GM19351 (cell line): ENCODE measurements around the gene REELD1.
A peak's percentile ranks its signal among the peaks of the same experiment; 100 is the strongest.

Experiments
- ATAC-seq: cut with Tn5 transposase; IDR thresholded peaks from one replicate; pipeline ENCODE4 v1.9.1; 2021; ENCODE audit warnings: mild to moderate bottlenecking, moderate library complexity; ENCODE audit not compliant: unreplicated experiment

The REELD1 gene

DNA sequence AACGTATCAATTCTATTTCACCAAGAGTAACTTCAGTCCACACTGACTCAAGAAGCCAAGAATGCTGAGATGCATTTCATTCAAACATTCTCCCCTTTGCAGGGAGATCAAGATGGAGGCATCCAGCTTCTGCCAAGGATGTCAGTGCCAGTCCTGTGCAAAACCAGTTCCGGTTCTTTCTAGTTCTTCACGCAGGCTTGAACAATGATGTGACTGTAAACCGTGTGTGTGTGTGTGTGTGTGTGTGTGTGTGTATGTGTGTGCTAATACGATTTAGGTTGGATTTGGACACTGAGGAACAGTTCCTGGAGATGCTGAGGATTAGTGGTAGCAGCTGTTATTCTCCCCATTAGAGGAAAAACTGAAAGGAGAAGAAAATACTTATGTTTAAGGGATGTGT, at the start of gene REELD1:
Gene REELD1, plus strand, starts transcription at position 301 of the 400 bp plus-strand sequence. CDS start 2,415 bp downstream, outside the sequence.
- ATAC-seq = no peak

- ATAC-seq = no peak
Observed at GRCh38 chr4:146165221-146165620, 49.1 kb upstream of the REELD1 start.

DNA sequence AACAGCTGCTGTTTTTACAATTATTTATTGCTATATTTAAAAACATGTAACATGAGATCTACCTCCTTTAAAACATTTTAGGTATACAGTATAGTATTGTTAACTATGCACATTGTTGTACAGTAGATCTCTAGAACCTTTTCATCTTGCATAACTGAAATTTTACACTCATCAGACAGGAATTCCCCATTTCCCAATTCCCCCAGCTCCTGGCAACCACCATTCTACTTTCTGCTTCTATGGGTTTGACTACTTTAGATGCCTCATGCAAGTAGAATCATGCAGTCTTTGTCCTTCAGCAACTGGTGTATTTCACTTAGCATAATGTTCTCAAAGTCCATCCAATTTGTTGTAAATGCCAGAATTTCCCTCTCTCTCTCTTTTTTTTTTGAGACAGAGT, 48.5 kb upstream of the REELD1 start:
- no peak for ATAC-seq

DNA sequence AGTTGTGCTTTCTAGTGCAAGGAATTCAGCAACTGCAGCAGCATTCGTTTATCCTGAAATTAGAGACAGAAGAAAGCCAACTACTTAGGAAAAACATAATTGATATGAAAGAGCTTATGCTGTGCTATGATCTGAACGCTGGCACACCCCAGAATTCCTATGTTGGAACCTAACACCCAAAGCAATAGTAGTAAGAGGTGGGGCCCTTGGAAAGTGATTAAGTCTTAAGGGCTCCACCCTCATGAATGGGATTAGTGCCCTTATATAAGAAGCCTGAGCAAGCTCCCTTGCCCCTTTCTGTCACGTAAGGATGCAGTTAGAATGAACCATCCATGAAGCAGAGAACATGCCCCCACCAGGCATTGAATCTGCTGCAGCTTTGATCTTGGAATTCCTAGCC, 44.2 kb upstream of the REELD1 start:
- ATAC-seq = no peak

GRCh38 chr4:146175541-146176453, 38.5 kb upstream of the REELD1 start, which contains the start of gene LSM6:
Gene LSM6, plus strand, starts transcription at chr4:146175718. Its CDS starts 7,204 bp downstream, at chr4:146182922.
- peak; percentile 89 for ATAC-seq

GRCh38 chr4:146176891-146177290, 37.4 kb upstream of the REELD1 start:
- ATAC-seq = no peak

DNA sequence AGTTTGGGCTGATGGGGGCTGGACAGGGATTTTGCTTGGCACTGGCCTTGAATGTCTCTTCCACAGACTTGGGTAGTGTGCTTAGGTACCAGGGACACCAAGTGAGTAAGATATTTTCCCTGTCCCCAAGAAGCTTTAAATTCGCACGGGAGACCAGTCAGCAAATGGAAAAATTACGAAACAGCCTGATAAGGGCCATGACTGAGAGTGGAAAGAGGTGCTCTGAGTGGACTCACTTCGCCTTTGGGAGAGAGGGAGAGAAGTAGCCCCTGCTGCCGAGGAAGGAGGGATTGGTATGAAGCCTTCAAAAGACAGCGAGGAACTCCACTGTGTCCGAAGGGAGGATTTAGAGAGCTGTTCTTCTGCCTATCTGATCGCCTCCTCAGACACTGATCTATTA, 36.2 kb upstream of the REELD1 start:
- no peak for ATAC-seq

DNA sequence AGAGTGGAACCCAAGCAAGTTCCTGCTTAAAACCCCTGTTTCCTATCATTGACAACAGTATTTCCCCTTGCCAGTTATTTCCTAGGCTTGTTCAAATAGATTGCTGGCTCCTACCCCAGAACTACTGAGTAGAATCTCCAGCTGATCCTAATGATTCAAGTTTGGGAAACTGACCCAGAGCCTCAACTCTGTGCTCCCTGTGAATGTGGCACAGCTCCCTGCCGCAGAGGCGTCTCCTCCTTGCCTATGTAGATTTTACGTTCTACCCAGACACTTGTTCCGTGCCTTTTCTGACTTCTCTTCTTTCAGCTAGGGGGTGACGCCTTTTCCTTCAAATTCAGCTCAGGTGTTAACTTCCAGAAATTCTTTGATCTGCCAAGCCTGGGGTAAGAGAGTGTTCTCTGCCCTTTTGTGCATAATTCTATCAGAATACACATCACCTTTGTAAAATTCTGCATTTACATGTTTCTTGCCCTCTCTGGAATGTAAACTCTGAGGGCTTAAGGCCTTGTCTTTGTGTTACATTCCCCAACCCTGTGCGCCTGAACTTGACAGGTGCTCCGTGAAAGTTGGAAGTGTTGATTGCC, 34.5 kb upstream of the REELD1 start:
- no peak for ATAC-seq

- ATAC-seq = no peak
Observed at GRCh38 chr4:146182443-146182842, 31.9 kb upstream of the REELD1 start.

GRCh38 chr4:146183209-146183608, 31.1 kb upstream of the REELD1 start:
- ATAC-seq = no peak

GRCh38 chr4:146186041-146186440, 28.3 kb upstream of the REELD1 start:
- ATAC-seq = no peak

DNA sequence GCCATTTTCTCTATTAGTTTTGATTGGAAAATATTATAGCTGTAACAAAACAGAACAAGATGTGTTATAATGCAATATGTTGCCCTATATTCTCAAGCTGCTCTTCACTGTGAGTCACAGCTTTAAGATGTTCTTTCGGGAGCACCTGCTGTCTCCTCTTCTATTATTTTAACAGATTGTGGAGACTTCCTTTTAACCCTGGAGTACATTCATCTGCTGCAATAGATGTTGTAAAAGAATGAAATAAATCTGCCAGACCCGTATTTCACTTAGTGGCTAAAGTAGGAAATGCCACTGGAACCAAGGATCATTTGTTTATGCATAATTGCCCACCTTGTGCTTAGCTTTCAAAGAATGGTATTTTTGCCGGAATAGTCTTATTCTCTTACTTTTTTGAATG, 27.7 kb upstream of the REELD1 start:
- ATAC-seq = no peak

- no peak for ATAC-seq
Observed at GRCh38 chr4:146190456-146190855, 23.9 kb upstream of the REELD1 start.

GRCh38 chr4:146191766-146192458, 22.4 kb upstream of the REELD1 start:
- no peak for ATAC-seq

GRCh38 chr4:146193628-146194027, 20.7 kb upstream of the REELD1 start:
- ATAC-seq = no peak

- no peak for ATAC-seq
Observed at GRCh38 chr4:146194212-146194611, 20.1 kb upstream of the REELD1 start.

DNA sequence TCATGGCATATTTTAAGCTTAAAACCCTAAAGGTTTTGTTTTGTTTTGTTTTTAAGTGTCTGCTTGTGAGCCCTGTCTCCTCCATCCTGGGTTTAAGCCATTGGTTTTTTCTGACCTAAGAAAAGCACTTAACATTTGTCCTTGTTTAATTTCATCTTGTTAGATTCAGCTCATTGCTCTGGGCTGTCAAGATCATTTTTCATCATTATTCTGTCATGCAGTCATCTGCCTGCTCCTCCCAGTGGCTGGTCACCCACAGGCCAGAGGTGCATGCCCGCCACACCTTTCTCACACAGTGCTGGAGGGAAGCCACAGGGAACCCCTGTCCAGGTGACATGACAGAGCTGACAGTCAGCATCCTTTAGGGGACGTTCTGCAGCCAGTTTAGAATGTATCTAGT, 11.7 kb upstream of the REELD1 start:
- ATAC-seq = no peak

DNA sequence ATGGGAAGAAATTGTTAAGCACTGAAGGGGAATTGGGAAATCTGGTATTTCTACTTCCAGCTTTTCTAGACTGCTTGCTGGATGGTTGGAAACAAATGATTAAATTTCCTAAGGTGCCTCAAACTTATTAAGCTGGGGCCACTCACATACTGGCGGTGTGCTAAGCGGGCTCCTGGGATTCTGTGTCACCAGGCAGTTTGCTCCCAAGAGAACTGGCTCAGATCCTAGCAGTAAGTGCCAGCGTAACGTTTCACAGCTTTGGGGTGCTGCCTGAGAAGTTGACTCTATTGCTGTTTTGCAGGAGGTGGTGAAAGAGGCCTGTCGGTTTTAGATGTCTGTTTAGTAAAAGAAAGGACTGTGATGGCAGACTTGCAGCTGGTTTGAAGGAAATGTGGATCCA, 6.9 kb upstream of the REELD1 start:
- ATAC-seq = no peak

DNA sequence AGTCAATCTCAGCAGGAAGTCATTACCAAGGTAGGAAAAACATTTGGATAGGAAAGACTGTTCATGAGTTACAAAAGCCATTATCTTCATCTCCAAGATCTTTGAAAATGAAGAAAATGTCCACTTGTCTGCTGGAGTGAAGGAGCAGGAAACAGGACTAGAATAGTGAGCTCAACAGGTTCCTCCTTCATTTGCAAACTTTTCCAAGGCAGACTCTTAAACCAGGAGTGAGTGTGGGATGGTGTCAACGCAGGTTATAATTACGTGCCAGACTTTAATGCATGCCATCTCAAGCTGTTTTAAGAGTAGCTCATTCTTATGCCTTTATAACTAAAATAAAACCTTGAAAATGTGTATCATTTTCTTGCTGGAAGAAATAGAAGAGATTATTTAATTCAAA, 3.4 kb upstream of the REELD1 start:
- ATAC-seq = no peak

DNA sequence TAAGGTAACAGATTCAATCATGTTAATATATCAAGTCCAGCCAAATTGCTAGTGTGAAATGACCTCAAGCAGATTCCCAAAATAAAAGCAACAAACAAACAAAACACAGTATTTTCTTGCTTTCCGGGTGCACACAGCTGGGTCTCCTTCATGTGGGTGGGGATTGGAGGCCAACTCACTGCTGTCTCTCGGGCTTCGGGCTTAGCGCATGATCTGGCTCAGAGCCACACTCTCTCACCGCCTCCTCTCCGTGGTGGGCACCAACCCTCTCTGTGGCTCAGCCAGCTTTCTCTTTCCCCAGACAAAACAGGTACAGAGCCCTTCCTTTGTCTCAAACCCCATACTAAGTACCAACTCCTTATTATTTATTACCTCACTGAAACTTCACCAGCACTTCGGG, 2.9 kb upstream of the REELD1 start:
- no peak for ATAC-seq

DNA sequence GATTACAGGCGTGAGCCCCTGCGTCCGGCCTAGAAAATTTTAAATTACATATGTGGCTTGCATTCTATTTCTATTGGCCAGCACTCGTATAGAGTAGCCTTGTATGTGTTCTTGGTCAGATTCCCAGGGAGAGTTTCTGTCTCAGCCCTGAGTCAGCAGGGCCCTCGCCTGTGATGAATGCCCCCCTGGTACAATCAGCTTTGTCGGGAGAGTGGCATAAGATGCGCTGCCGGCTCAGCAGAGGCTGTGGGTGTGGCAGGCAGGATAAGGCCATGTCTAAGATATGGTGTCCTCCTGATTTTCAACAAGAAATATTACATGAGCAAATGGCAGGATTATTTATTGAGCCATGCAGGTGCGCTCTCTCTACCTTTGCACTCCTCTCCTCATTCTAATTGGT, 1.6 kb upstream of the REELD1 start:
- no peak for ATAC-seq

DNA sequence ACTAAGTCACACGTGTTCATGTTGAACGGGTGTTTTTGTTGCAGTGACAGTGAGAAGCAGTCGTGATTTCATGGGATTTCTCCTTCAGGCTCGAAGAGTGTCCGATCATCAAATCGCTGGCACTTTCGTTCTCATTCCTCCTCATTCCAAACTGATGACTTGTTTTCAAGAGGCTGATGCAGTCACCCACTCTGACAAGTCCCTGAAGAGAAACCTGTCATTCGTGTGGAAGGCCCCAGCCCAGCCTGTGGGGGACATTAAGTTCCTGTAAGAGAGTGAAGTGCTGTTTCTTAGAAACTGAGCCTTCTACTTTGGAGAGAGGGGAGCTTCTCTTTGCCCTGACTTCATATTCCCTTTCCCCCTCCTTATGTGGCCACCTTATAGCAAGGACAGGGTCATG, 8.0 kb downstream of the REELD1 start:
- no peak for ATAC-seq
